ENCODE data around the gene TMEM213. TPM values are rescaled to one million over a fixed set of nuclear protein-coding genes. Genes with fewer than 3 reads are reported as not detected.

The TMEM213 gene
- total RNA-seq, 1 donor from 2014 or later = not detected

DNA sequence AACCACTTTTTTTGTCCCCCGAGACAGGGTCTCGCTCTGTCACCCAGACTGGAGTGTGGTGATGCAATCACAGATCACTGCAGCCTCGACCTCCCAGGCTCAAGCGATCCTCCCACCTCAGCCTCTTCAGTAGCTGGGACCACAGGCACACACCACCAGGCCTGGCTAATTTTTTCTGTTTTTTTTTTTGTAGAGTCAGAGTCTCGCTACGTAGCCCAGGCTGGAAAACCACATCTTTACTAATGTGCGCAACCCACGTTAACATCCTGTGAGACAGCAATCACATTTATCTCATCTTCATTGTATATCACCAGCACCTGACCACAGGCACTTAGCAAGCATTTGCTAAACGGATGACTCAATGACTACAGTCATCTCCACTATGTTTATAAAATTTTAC lies 78.0 kb downstream of the TMEM213 start:
- H3K27me3 Mint-ChIP-seq (ENCODE audit: low read depth) = no peaks in the 10 kb centered on the region
- no peak overlapping the region for H3K27ac Mint-ChIP-seq (ENCODE audit: unreplicated experiment)
- no peak overlapping the region for H3K4me3 Mint-ChIP-seq
- no peak for TF ChIP-seq CTCF (conservative IDR thresholded peaks at IDR 0.05)
- peaks cover 16% of the 10 kb centered on the region for H3K36me3 Mint-ChIP-seq (ENCODE audit: low read depth)
- H3K9me3 Mint-ChIP-seq = no peaks in the 10 kb centered on the region
- no peaks in the 10 kb centered on the region for H3K4me1 Mint-ChIP-seq
- DNase-seq (ENCODE audit: low read depth, low spot score) = no peak

- DNase-seq (ENCODE audit: low read depth, low spot score) = no peak
- no peaks in the 10 kb centered on the region for H3K4me1 Mint-ChIP-seq
- H3K36me3 Mint-ChIP-seq (ENCODE audit: low read depth) = peaks cover 12% of the 10 kb centered on the region
- no peak overlapping the region for H3K27ac Mint-ChIP-seq (ENCODE audit: unreplicated experiment)
- no peaks in the 10 kb centered on the region for H3K9me3 Mint-ChIP-seq
- TF ChIP-seq CTCF (conservative IDR thresholded peaks at IDR 0.05) = no peak
- H3K27me3 Mint-ChIP-seq (ENCODE audit: low read depth) = no peaks in the 10 kb centered on the region
- H3K4me3 Mint-ChIP-seq = no peak overlapping the region
Measured at GRCh38 chr7:138876326-138876725, 78.5 kb downstream of the TMEM213 start.

DNA sequence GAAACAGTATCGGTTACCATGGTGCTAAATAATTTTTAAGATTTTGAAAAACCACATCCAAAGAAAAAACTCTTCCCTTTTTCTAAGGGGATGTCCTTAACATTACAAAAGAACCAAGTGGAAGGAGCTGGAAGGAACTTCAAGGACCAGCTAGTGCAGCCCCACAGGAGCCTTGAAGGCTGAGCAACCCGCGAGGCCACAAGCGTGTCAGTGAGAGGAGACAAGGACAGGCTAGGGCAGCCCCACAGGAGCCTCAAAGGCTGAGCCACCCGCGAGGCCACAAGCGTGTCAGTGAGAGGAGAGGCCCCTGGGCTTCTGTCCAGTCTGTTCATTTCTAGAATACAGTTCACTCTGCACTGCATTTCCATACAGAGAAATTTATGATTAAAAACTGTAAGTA lies 80.3 kb downstream of the TMEM213 start:
- no peak overlapping the region for H3K4me3 Mint-ChIP-seq
- H3K9me3 Mint-ChIP-seq = no peaks in the 10 kb centered on the region
- TF ChIP-seq CTCF (conservative IDR thresholded peaks at IDR 0.05) = no peak
- peaks cover 10% of the 10 kb centered on the region for H3K36me3 Mint-ChIP-seq (ENCODE audit: low read depth)
- H3K4me1 Mint-ChIP-seq = no peaks in the 10 kb centered on the region
- no peak for DNase-seq (ENCODE audit: low read depth, low spot score)
- H3K27ac Mint-ChIP-seq (ENCODE audit: unreplicated experiment) = no peak overlapping the region
- no peaks in the 10 kb centered on the region for H3K27me3 Mint-ChIP-seq (ENCODE audit: low read depth)

DNA sequence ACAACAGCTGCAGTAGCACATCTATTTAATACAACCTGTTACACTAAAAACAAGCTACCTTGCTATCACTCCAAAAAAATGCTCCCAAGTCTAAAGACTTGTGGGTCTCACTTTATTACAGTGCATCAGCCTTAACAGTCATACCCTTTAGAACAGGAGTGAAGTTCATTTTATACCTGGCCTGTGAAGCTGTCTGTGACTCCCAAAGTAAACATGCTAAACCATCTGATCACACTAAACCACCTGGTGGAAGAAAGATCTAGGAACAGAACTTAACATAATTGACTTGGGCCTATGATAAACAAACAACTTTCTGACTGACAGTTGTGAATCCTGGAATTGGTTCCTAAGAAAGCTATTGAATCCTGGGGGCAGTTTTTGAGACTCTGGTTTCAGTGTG lies 81.1 kb downstream of the TMEM213 start:
- H3K27ac Mint-ChIP-seq (ENCODE audit: unreplicated experiment) = no peak overlapping the region
- DNase-seq (ENCODE audit: low read depth, low spot score) = no peak
- no peak overlapping the region for H3K4me3 Mint-ChIP-seq
- H3K4me1 Mint-ChIP-seq = no peaks in the 10 kb centered on the region
- H3K9me3 Mint-ChIP-seq = no peaks in the 10 kb centered on the region
- peaks cover 10% of the 10 kb centered on the region for H3K36me3 Mint-ChIP-seq (ENCODE audit: low read depth)
- no peak for TF ChIP-seq CTCF (conservative IDR thresholded peaks at IDR 0.05)
- H3K27me3 Mint-ChIP-seq (ENCODE audit: low read depth) = no peaks in the 10 kb centered on the region

GRCh38 chr7:138879356-138879755 lies 81.6 kb downstream of the TMEM213 start:
- TF ChIP-seq CTCF (conservative IDR thresholded peaks at IDR 0.05) = no peak
- Mint-ChIP-seq H3K27ac (ENCODE audit: unreplicated experiment) (no peak overlapping the region), H3K9me3 (no peaks in the 10 kb centered on the region), H3K4me3 (no peak overlapping the region), H3K4me1 (no peaks in the 10 kb centered on the region), H3K27me3 (ENCODE audit: low read depth) (no peaks in the 10 kb centered on the region), H3K36me3 (ENCODE audit: low read depth) (peaks cover 10% of the 10 kb centered on the region)
- no peak for DNase-seq (ENCODE audit: low read depth, low spot score)

Measured in neural crest cell (in vitro differentiated cells).